Endothelial cell of umbilical vein (primary cell): ENCODE results near the gene RPH3AL. TPM values are rescaled to one million over a fixed set of nuclear protein-coding genes. Genes with fewer than 3 reads are reported as not detected.
A peak's percentile ranks its signal among the peaks of the same experiment; 100 is the strongest.

Experiments
- BruUV-seq: library from RNA; stranded (reverse); fragments of 400-500 nt; replicated peaks from 2 replicates; lab custom pipeline; 2021; lab: Mats Ljungman, UMichigan
- CTCF ChIA-PET: fragments of 300-600, 350-600 bp; sonication (Branson Sonifier 250); formaldehyde crosslinking; loops from one replicate; lab custom pipeline; 2021; ENCODE audit warnings: antibody characterized with exemption, inconsistent platforms; lab: Charles Lee
- POLR2A ChIA-PET: fragments of 300-600, 350-600 bp; sonication (Branson Sonifier 250); formaldehyde crosslinking; loops from one replicate; lab custom pipeline; 2021; ENCODE audit warnings: antibody characterized with exemption, inconsistent platforms; lab: Charles Lee
- DNase-seq: peaks from one replicate; pipeline ENCODE4 v3.0.0-alpha.2; 2011; ENCODE audit warnings: low read depth, low spot score
- FAIRE-seq: peaks from 2 replicates; lab custom pipeline; 2011; peaks lifted over from hg19 to GRCh38; lab: Jason Lieb, UNC
- H2AFZ ChIP-seq: 2 replicates; pipeline ENCODE4 v1.6.0; 2012; ENCODE audit warnings: low read depth, low read length, control low read depth, inconsistent platforms
- H3K27ac ChIP-seq: 2 replicates; pipeline ENCODE4 v1.5.1; 2011; ENCODE audit warnings: low read depth, mild to moderate bottlenecking, control low read depth, low read length, moderate library complexity; ENCODE audit not compliant: insufficient read depth
- H3K27me3 ChIP-seq, 2 experiments: 2 replicates each; pipeline versions ENCODE4 v1.6.0 to v1.6.1; 2011; ENCODE audit warnings: low read length in 2 of 2, mixed read lengths in 1 of 2; ENCODE audit not compliant: control insufficient read depth in 2 of 2, insufficient read depth in 2 of 2
- H3K36me3 ChIP-seq, 2 experiments: 2 replicates in 1 of 2; 3 replicates in 1 of 2; pipeline ENCODE4 v1.5.1; 2011; ENCODE audit warnings: low read length in 2 of 2, mild to moderate bottlenecking in 1 of 2, moderate library complexity in 1 of 2; ENCODE audit not compliant: control insufficient read depth in 2 of 2, insufficient read depth in 2 of 2; ENCODE audit errors: extremely low read depth in 1 of 2
- H3K4me1 ChIP-seq: 3 replicates; pipeline ENCODE4 v1.5.1; 2011; ENCODE audit warnings: mild to moderate bottlenecking, low read length; ENCODE audit not compliant: control insufficient read depth, insufficient read depth; ENCODE audit errors: extremely low read depth
- H3K4me2 ChIP-seq: 2 replicates; pipeline ENCODE4 v1.6.1; 2011; ENCODE audit warnings: low read length, control low read depth, mixed read lengths; ENCODE audit not compliant: insufficient read depth
- H3K4me3 ChIP-seq, 3 experiments: fragments of 200-600 bp in 1 of 3; sonication (generic), shearing (Covaris generic) in 1 of 3; replicated peaks in 1 of 3; 2 replicates each; pipeline ENCODE4 v1.5.1; 2011 to 2016; ENCODE audit warnings: control low read depth in 3 of 3, low read length in 3 of 3, mild to moderate bottlenecking in 2 of 3, inconsistent platforms in 1 of 3, low read depth in 1 of 3, moderate library complexity in 1 of 3; ENCODE audit not compliant: insufficient read depth in 1 of 3
- H3K79me2 ChIP-seq: 2 replicates; pipeline ENCODE4 v1.6.0; 2012; ENCODE audit warnings: low read length, inconsistent platforms; ENCODE audit not compliant: control insufficient read depth, insufficient read depth
- H3K9ac ChIP-seq: replicated peaks from 2 replicates; pipeline ENCODE3; 2011; ENCODE audit warnings: low read length, control low read depth; ENCODE audit not compliant: insufficient read depth; ENCODE audit errors: extremely low read depth
- H3K9me1 ChIP-seq: replicated peaks from 3 replicates; pipeline ENCODE4 v1.6.0; 2011; ENCODE audit warnings: mild to moderate bottlenecking, low read length; ENCODE audit not compliant: control insufficient read depth, insufficient read depth; ENCODE audit errors: extremely low read depth
- H3K9me3 ChIP-seq: replicated peaks from 2 replicates; pipeline ENCODE4 v1.5.1; 2012; ENCODE audit warnings: low read length, inconsistent platforms; ENCODE audit not compliant: control insufficient read depth, insufficient read depth
- H4K20me1 ChIP-seq: replicated peaks from 2 replicates; pipeline ENCODE3; 2011; ENCODE audit warnings: mild to moderate bottlenecking, low read length; ENCODE audit not compliant: control insufficient read depth, insufficient read depth; ENCODE audit errors: extremely low read depth
- CTCF ChIP-seq, 2 donors: IDR thresholded peaks; 1 replicate in 1 of 2; 2 replicates in 1 of 2; pipeline ENCODE4 v1.5.1; 2011; ENCODE audit warnings: low read length in 2 of 2, mild to moderate bottlenecking in 2 of 2, moderate library complexity in 2 of 2, control low read depth in 1 of 2, inconsistent platforms in 1 of 2, low read depth in 1 of 2; ENCODE audit not compliant: insufficient read depth in 1 of 2; ENCODE audit errors: extremely low read depth in 1 of 2
- EZH2 ChIP-seq: IDR thresholded peaks from 2 replicates; pipeline ENCODE4 v1.6.1; 2012; ENCODE audit warnings: borderline replicate concordance, low read depth, mild to moderate bottlenecking, moderate library complexity, low read length, inconsistent platforms; ENCODE audit not compliant: severe bottlenecking
- FOS ChIP-seq: IDR thresholded peaks from 2 replicates; pipeline ENCODE4 v1.6.1; 2011; ENCODE audit warnings: mild to moderate bottlenecking, low read length, moderate library complexity, borderline replicate concordance; ENCODE audit not compliant: insufficient read depth
- GATA2 ChIP-seq: IDR thresholded peaks from 2 replicates; pipeline ENCODE4 v1.7.0; 2011; ENCODE audit warnings: low read depth, mild to moderate bottlenecking, moderate library complexity, mixed read lengths, low read length; ENCODE audit not compliant: insufficient read length, insufficient read depth
- JUN ChIP-seq: IDR thresholded peaks from 2 replicates; pipeline ENCODE4 v1.6.1; 2011; ENCODE audit warnings: borderline replicate concordance, low read depth; ENCODE audit not compliant: insufficient read length, insufficient read depth
- MYC ChIP-seq: IDR thresholded peaks from one replicate; pipeline ENCODE4 v1.6.1; 2011; ENCODE audit warnings: mild to moderate bottlenecking, low read depth, low read length
- POLR2A ChIP-seq: IDR thresholded peaks from 2 replicates; pipeline ENCODE4 v1.6.1; 2012; ENCODE audit warnings: low read depth, mild to moderate bottlenecking, control low read depth, low read length
- dilution Hi-C: fragments of 300-500 bp; cut with MboI; formaldehyde crosslinking; loops from one replicate; pipeline ENCODE4 v1.15.0; 2019; ENCODE audit warnings: low sequenced_read_pairs; ENCODE audit not compliant: extremely low pct_ligation_motif_present
- intact Hi-C: fragments of 100-400 bp; cut with micrococcal nuclease; formaldehyde crosslinking; loops from one replicate; pipeline ENCODE4 v1.10.0; 2022
- polyA plus RNA-seq, 4 experiments: library from polyadenylated mRNA; depleted of rRNA in 3 of 4; stranded (reverse) in 3 of 4; unstranded in 1 of 4; fragments of >200 nt; gene quantifications; 2 replicates each; pipeline versions ENCODE4 v1.2.1 to v1.2.3, GENCODE V29; 2011 to 2012; ENCODE audit warnings: missing spikeins in 1 of 4
- total RNA-seq: library from RNA; stranded (reverse); gene quantifications from 2 replicates; pipeline ENCODE4 v1.2.3, GENCODE V29; 2021
- TF ChIP-seq, protein P1 (sequence below): IDR thresholded peaks from 2 replicates; pipeline ENCODE4 v1.6.1; 2011; ENCODE audit not compliant: insufficient read depth, insufficient read length

The RPH3AL gene
- total and polyA plus RNA-seq, 2 donors (not counting 3 experiments of a cell fraction or from before 2014, with no cell fraction given) = 4.1 to 7.0 TPM

DNA sequence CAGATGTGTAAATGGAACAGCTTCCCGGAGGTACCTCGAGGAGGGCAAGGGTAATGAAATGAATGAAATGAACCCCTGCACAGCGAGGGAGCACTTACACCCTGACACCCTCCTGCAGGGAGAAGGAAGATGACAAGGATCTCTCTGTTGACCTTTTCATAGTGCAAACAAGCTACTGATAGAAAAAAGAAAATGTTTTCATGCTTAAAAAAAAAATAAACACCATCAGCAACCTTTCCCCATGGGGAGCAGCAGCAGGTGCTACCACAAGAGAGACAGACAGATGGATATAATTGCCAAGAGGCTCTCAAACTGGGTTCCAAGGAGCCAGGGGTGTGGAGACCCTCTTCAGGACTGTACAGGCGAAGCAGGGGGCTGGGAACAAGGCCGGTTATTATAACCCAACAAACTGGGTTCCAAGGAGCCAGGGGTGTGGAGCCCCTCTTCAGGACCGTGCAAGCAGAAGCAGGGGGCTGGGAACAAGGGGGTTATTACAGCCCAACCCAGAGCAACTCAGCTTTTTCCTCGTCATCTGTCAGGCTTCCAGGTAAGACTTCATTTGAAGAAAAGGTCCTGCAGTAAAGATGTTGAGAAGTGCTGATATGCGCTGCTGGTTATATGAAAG lies 718 bp upstream of the RPH3AL start:
- Histone ChIP-seq H3K9me1 (no peaks in the 10 kb centered on the region), H3K4me2 (no peak overlapping the region), H3K36me3 (no peaks in the 10 kb centered on the region), H3K9ac (no peak overlapping the region), H3K4me1 (peaks cover 47% of the 10 kb centered on the region), H3K27ac (peak overlapping the region; percentile 84), H3K27me3 (no peaks in the 10 kb centered on the region), H4K20me1 (no peaks in the 10 kb centered on the region), H3K79me2 (no peaks in the 10 kb centered on the region), H3K4me3 (no peak overlapping the region), H3K9me3 (no peaks in the 10 kb centered on the region), H2AFZ (peak overlapping the region; percentile 84)
- FAIRE-seq (peak; percentile 64), DNase-seq (no peak)
- TF ChIP-seq, protein P1, sequence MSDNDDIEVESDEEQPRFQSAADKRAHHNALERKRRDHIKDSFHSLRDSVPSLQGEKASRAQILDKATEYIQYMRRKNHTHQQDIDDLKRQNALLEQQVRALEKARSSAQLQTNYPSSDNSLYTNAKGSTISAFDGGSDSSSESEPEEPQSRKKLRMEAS = no peak
- TF ChIP-seq EZH2 (no peak), CTCF (IDR thresholded peaks at IDR 0.05; ENCODE audit: extremely low read depth in 1 of 2, insufficient read depth in 1 of 2, low read depth in 1 of 2, low read length in 2 of 2) (no peak), MYC (no peak), JUN (no peak), GATA2 (no peak), FOS (no peak), POLR2A (no peak)
- BruUV-seq = no TSS peak
- dilution Hi-C loops (no loop called here), intact Hi-C loops (no loop called here)
- CTCF ChIA-PET = interaction anchor here (1.2 to 1.3 kb wide), 2 partner anchors 32 to 59 kb away, joined by 4 read pairs; no protein-coding TSS in a partner anchor
- POLR2A ChIA-PET = no interaction called here
